ENCODE results near the gene CEP20. TPM values are rescaled to one million over a fixed set of nuclear protein-coding genes. Genes with fewer than 3 reads are reported as not detected.

Gene CEP20
- total RNA-seq, 3 donors from 2014 or later = 23.2 to 26.8 (median 26.4) TPM

- intact Hi-C loops (cut with DNase I, micrococcal nuclease) = loop anchor here (10.0 kb wide), 1 partner anchor 255 kb away; no protein-coding TSS in a partner anchor
- Histone ChIP-seq H3K36me3 (ENCODE audit: low read depth) (no peaks in the 10 kb centered on the region), H3K9me3 (no peaks in the 10 kb centered on the region), H3K4me3 (no peak overlapping the region), H3K4me1 (ENCODE audit: low read depth) (no peaks in the 10 kb centered on the region)
- DNase-seq (no peak), ATAC-seq (no peak)
- no peak for TF ChIP-seq CTCF (IDR thresholded peaks at IDR 0.05)
Observed at GRCh38 chr16:15870011-15870410, 18.4 kb downstream of the CEP20 start.

GRCh38 chr16:15866451-15866850 is 22.0 kb downstream of the CEP20 start:
- Histone ChIP-seq H3K9me3 (no peaks in the 10 kb centered on the region), H3K4me3 (no peak overlapping the region), H3K36me3 (ENCODE audit: low read depth) (no peaks in the 10 kb centered on the region), H3K4me1 (ENCODE audit: low read depth) (no peaks in the 10 kb centered on the region)
- no peak for DNase-seq
- intact Hi-C loops (cut with DNase I, micrococcal nuclease) = no loop called here
- no peak for TF ChIP-seq CTCF (IDR thresholded peaks at IDR 0.05)
- no peak for ATAC-seq

GRCh38 chr16:15865742-15866141 is 22.7 kb downstream of the CEP20 start:
- H3K4me1 ChIP-seq (ENCODE audit: low read depth) = no peaks in the 10 kb centered on the region
- no peak for TF ChIP-seq CTCF (IDR thresholded peaks at IDR 0.05)
- H3K36me3 ChIP-seq (ENCODE audit: low read depth) = no peaks in the 10 kb centered on the region
- no peak for DNase-seq
- intact Hi-C loops (cut with DNase I, micrococcal nuclease) = no loop called here
- no peak for ATAC-seq
- H3K9me3 ChIP-seq = no peaks in the 10 kb centered on the region
- no peak overlapping the region for H3K4me3 ChIP-seq

- no peak for ATAC-seq
- Histone ChIP-seq H3K4me1 (ENCODE audit: low read depth) (no peaks in the 10 kb centered on the region), H3K4me3 (no peak overlapping the region), H3K36me3 (ENCODE audit: low read depth) (no peaks in the 10 kb centered on the region), H3K9me3 (no peaks in the 10 kb centered on the region)
- no peak for TF ChIP-seq CTCF (IDR thresholded peaks at IDR 0.05)
- no peak for DNase-seq
- intact Hi-C loops (cut with DNase I, micrococcal nuclease) = no loop called here
Observed at GRCh38 chr16:15864939-15865338, 23.5 kb downstream of the CEP20 start.

- ATAC-seq = no peak
- H3K36me3 ChIP-seq (ENCODE audit: low read depth) = no peaks in the 10 kb centered on the region
- no peaks in the 10 kb centered on the region for H3K9me3 ChIP-seq
- no peak overlapping the region for H3K4me3 ChIP-seq
- intact Hi-C loops (cut with DNase I, micrococcal nuclease) = no loop called here
- no peak for DNase-seq
- TF ChIP-seq CTCF (IDR thresholded peaks at IDR 0.05) = no peak
- H3K4me1 ChIP-seq (ENCODE audit: low read depth) = peaks cover 3% of the 10 kb centered on the region
Observed at GRCh38 chr16:15861996-15862395, 26.4 kb downstream of the CEP20 start.

Data from mucosa of descending colon (tissue), 3 donors.